ENCODE measurements around the gene DIP2C. TPM values are rescaled to one million over a fixed set of nuclear protein-coding genes. Genes with fewer than 3 reads are reported as not detected.

Gene DIP2C
- total RNA-seq, 4 donors from 2014 or later = 10.5 to 40.5 (median 19.5) TPM

DNA sequence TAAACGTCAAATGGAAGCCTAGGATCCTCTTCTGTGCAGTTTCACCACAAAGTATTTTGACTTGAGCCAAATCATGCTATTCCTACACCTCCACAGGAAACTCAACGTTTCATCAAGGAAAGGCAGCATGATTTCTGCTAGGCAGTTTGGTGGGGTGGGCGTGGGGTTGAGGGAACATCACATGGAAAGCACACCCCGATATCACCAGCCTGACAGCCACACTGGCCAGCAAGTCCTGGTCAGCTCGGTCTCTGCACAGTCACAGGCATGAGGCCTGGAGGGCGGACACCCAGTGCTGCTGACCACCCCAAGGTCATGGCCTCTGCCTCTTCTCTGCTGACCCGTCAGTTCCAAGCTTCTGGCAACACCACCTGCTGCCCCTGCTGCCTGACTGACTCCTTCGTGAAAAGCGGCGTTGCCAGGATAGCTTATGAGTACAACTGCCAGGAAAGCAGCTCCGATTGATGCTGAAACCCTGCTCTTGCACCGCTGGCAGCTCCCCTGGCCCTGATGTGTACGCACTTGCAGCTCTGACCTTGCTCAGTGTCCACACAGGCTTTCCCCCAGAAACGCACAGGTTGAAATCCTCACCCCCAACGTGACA lies 171.5 kb downstream of the DIP2C start:
- DNase-seq = peak in 1 of 2 donors; percentile 13

DNA sequence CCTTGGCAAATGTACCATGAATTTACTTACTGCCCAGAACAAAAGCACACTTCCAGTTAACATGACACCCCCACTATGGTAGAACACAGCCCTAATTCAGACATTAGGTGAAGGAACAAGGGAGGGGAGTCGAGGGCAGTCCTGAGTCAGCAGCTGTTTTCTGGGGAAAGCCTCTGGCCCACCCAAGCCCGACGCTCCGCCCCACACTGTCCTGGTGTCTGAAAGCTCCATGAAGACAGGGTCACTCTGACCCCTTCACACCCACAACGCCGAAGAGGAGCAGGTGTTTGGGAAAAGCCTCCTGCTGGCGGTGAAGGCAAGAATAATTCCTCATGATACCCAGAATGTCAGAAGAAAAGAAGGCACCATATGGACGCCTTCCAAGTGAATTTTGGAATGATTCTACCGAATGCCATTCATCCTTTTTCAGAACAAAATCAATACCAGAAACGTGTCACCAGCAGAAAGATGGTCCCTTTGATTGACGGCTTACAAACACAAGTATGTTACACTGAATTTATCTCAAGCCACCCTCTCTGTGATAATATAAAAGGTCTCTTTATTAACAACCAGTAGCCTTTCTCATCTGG lies 172.1 kb downstream of the DIP2C start:
- DNase-seq = no peak
- H3K4me1 ChIP-seq = peaks cover 0 to 7% of the 10 kb centered on the region in 2 donors
- no peak overlapping the region for H3K27ac ChIP-seq
- H3K9me3 ChIP-seq = no peaks in the 10 kb centered on the region
- H3K4me3 ChIP-seq = no peak overlapping the region
- H3K36me3 ChIP-seq = no peaks in the 10 kb centered on the region
- no peak for TF ChIP-seq POLR2A (IDR thresholded peaks at IDR 0.05)
- TF ChIP-seq, protein P1, sequence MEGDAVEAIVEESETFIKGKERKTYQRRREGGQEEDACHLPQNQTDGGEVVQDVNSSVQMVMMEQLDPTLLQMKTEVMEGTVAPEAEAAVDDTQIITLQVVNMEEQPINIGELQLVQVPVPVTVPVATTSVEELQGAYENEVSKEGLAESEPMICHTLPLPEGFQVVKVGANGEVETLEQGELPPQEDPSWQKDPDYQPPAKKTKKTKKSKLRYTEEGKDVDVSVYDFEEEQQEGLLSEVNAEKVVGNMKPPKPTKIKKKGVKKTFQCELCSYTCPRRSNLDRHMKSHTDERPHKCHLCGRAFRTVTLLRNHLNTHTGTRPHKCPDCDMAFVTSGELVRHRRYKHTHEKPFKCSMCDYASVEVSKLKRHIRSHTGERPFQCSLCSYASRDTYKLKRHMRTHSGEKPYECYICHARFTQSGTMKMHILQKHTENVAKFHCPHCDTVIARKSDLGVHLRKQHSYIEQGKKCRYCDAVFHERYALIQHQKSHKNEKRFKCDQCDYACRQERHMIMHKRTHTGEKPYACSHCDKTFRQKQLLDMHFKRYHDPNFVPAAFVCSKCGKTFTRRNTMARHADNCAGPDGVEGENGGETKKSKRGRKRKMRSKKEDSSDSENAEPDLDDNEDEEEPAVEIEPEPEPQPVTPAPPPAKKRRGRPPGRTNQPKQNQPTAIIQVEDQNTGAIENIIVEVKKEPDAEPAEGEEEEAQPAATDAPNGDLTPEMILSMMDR (IDR thresholded peaks at IDR 0.05) = no peak
- H3K27me3 ChIP-seq = no peaks in the 10 kb centered on the region
- intact Hi-C loops (cut with DNase I; ENCODE audit: low total_unique reads) = loop anchor here (10.0 kb wide), 1 partner anchor 167 kb away; the partner anchor contains the start of gene DIP2C

More for the DNA sequence above, 171.5 kb downstream of the DIP2C start:
- TF ChIP-seq, protein P1 (IDR thresholded peaks at IDR 0.05) = no peak
- no peak for TF ChIP-seq POLR2A (IDR thresholded peaks at IDR 0.05)
- H3K4me1 ChIP-seq = peaks cover 0 to 7% of the 10 kb centered on the region in 2 donors
- no peaks in the 10 kb centered on the region for H3K36me3 ChIP-seq
- intact Hi-C loops (cut with DNase I; ENCODE audit: low total_unique reads) = loop anchor here (10.0 kb wide), 1 partner anchor 167 kb away; the partner anchor contains the start of gene DIP2C
- H3K4me3 ChIP-seq = no peak overlapping the region
- H3K27ac ChIP-seq = no peak overlapping the region
- H3K27me3 ChIP-seq = no peaks in the 10 kb centered on the region
- no peaks in the 10 kb centered on the region for H3K9me3 ChIP-seq

DNA sequence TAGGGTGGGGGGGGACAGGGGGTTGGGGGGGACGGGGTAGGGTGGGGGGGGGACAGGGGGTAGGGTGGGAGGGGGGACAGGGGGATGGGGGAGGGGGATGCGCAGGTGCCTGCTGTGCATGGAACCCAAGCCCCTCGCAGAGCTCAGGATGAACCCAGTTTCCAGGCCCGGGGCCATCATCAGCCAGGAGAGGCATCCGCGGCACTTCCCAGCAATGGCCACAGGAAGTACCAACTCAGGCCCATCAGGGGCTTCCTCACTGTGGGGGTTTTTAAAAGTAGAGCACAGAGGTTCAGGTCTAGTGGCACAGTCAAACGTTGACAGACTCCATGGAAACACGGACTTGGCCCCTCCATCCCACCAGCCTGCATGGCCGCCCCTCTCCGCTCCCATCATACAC lies 172.7 kb downstream of the DIP2C start:
- H3K4me3 ChIP-seq = no peak overlapping the region
- no peaks in the 10 kb centered on the region for H3K27me3 ChIP-seq
- intact Hi-C loops (cut with DNase I; ENCODE audit: low total_unique reads) = loop anchor here (10.0 kb wide), 1 partner anchor 168 kb away; the partner anchor contains the start of gene DIP2C
- TF ChIP-seq, protein P1 (IDR thresholded peaks at IDR 0.05) = no peak
- TF ChIP-seq POLR2A (IDR thresholded peaks at IDR 0.05) = no peak
- peaks cover 0 to 7% of the 10 kb centered on the region in 2 donors for H3K4me1 ChIP-seq
- no peak overlapping the region for H3K27ac ChIP-seq
- no peak for DNase-seq
- H3K36me3 ChIP-seq = no peaks in the 10 kb centered on the region
- H3K9me3 ChIP-seq = no peaks in the 10 kb centered on the region

DNA sequence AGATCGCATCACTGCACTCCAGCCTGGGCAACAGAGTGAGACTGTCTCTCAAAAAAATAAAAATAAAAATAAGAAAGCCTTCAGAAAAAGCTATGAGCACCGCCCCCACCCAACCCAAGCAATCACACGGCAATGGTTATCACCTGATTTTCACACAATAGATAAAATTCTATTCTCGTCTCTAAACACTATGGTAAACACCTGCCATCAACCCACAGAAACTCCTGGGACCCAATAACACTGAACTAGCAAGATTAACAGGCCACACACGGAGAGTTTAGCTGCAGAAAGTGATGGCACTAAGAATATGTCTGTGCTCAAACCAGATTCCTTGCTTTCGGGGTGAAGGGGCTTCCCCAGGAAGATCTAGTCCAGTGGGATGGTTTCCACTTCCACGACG lies 173.8 kb downstream of the DIP2C start:
- no peak for TF ChIP-seq POLR2A (IDR thresholded peaks at IDR 0.05)
- TF ChIP-seq, protein P1 (IDR thresholded peaks at IDR 0.05) = no peak
- H3K36me3 ChIP-seq = no peaks in the 10 kb centered on the region
- peaks cover 0 to 5% of the 10 kb centered on the region in 2 donors for H3K4me1 ChIP-seq
- no peak for DNase-seq
- H3K27me3 ChIP-seq = no peaks in the 10 kb centered on the region
- no peaks in the 10 kb centered on the region for H3K9me3 ChIP-seq
- no peak overlapping the region for H3K4me3 ChIP-seq
- no peak overlapping the region for H3K27ac ChIP-seq
- intact Hi-C loops (cut with DNase I; ENCODE audit: low total_unique reads) = loop anchor here (10.0 kb wide), 1 partner anchor 169 kb away; the partner anchor contains the start of gene DIP2C

DNA sequence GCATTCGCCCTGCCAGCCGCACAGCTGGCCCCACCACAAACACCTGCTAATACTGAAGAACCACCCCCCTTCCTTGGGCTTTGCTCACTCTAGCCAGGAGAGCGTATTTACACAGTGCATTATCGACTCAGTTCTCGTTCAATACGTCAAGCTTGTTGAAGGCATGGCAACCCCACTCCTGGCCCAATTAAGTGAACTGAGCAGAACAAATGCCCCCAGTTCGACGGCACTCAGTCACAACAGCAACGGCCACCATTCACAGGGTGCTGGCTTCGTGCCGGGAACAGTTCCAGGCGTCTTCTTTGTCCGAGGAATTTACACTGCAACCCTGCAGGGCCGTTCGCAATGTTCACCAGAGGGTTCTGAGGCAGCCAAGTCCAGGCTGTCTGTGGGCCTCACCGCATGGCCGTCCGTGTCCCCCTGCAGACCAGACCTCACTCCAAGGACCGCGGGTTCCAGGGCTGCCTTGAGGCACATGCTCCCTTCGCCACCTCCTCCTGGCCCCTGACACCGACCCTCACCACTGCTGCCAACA lies 175.3 kb downstream of the DIP2C start:
- Histone ChIP-seq H3K9me3 (no peaks in the 10 kb centered on the region), H3K27ac (no peak overlapping the region), H3K4me1 (peaks cover 0 to 7% of the 10 kb centered on the region in 2 donors), H3K4me3 (no peak overlapping the region), H3K36me3 (no peaks in the 10 kb centered on the region), H3K27me3 (no peaks in the 10 kb centered on the region)
- TF ChIP-seq, protein P1 (IDR thresholded peaks at IDR 0.05) = no peak
- no peak for TF ChIP-seq POLR2A (IDR thresholded peaks at IDR 0.05)
- peak in 1 of 2 donors; percentile 11 for DNase-seq
- intact Hi-C loops (cut with DNase I; ENCODE audit: low total_unique reads) = loop anchor here (5.0 to 10.0 kb wide), 2 partner anchors 171 to 273 kb away; partner anchors contain the start of gene DIP2C
